ENCODE measurements around the gene DPYSL4. TPM values are rescaled to one million over a fixed set of nuclear protein-coding genes. Genes with fewer than 3 reads are reported as not detected.

Gene DPYSL4
- total RNA-seq, 6 experiments from 2014 or later = 0.24 to 0.31 (median 0.25) TPM; not detected in 3

GRCh38 chr10:132172091-132173066, 14.4 kb upstream of the DPYSL4 start:
- Histone ChIP-seq H3K4me3 (no peak overlapping the region), H3K9me3 (no peaks in the 10 kb centered on the region), H3K36me3 (no peaks in the 10 kb centered on the region), H3K4me1 (no peaks in the 10 kb centered on the region), H3K27me3 (no peaks in the 10 kb centered on the region), H3K27ac (no peak overlapping the region)
- WGBS (ENCODE audit: insufficient coverage, low coverage, low lambda C conversion rate, missing lambda C conversion rate) = 50% methylated on average over 21 of the region's 26 CpGs
- DNase-seq (no peak), ATAC-seq (no peak)
- no peak for TF ChIP-seq POLR2A (IDR thresholded peaks at IDR 0.05)
- no peak for TF ChIP-seq CTCF (IDR thresholded peaks at IDR 0.05)
- intact Hi-C loops (cut with DNase I) = no loop called here

- intact Hi-C loops (cut with DNase I) = no loop called here
- no peak overlapping the region for H3K27ac ChIP-seq
- no peak overlapping the region for H3K4me3 ChIP-seq
- no peaks in the 10 kb centered on the region for H3K4me1 ChIP-seq
- DNase-seq (no peak), ATAC-seq (no peak)
- H3K27me3 ChIP-seq = no peaks in the 10 kb centered on the region
- TF ChIP-seq CTCF (IDR thresholded peaks at IDR 0.05) (no peak), POLR2A (IDR thresholded peaks at IDR 0.05) (no peak)
- no peaks in the 10 kb centered on the region for H3K9me3 ChIP-seq
- H3K36me3 ChIP-seq = no peaks in the 10 kb centered on the region
- 88% methylated on average over 5 of the region's 5 CpGs for WGBS (ENCODE audit: insufficient coverage, low coverage, low lambda C conversion rate, missing lambda C conversion rate)
These were observed 13.6 kb upstream of the DPYSL4 start for GRCh38 chr10:132173185-132173584.

- no peaks in the 10 kb centered on the region for H3K9me3 ChIP-seq
- DNase-seq (no peak), ATAC-seq (no peak)
- intact Hi-C loops (cut with DNase I) = no loop called here
- H3K36me3 ChIP-seq = no peaks in the 10 kb centered on the region
- no peaks in the 10 kb centered on the region for H3K4me1 ChIP-seq
- H3K4me3 ChIP-seq = no peak overlapping the region
- 74% methylated on average over 6 of the region's 11 CpGs for WGBS (ENCODE audit: insufficient coverage, low coverage, low lambda C conversion rate, missing lambda C conversion rate)
- TF ChIP-seq POLR2A (IDR thresholded peaks at IDR 0.05) = no peak
- TF ChIP-seq CTCF (IDR thresholded peaks at IDR 0.05) = no peak
- no peak overlapping the region for H3K27ac ChIP-seq
- no peaks in the 10 kb centered on the region for H3K27me3 ChIP-seq
These were observed 12.5 kb upstream of the DPYSL4 start for GRCh38 chr10:132174237-132174636.

GRCh38 chr10:132175408-132175807, 11.3 kb upstream of the DPYSL4 start:
- no peaks in the 10 kb centered on the region for H3K9me3 ChIP-seq
- ATAC-seq = no peak
- no peak for TF ChIP-seq CTCF (IDR thresholded peaks at IDR 0.05)
- TF ChIP-seq POLR2A (IDR thresholded peaks at IDR 0.05) = no peak
- no peak for DNase-seq
- no peaks in the 10 kb centered on the region for H3K36me3 ChIP-seq
- H3K4me1 ChIP-seq = no peaks in the 10 kb centered on the region
- 52% methylated on average over 5 of the region's 6 CpGs for WGBS (ENCODE audit: insufficient coverage, low coverage, low lambda C conversion rate, missing lambda C conversion rate)
- intact Hi-C loops (cut with DNase I) = no loop called here
- H3K4me3 ChIP-seq = no peak overlapping the region
- H3K27me3 ChIP-seq = no peaks in the 10 kb centered on the region
- no peak overlapping the region for H3K27ac ChIP-seq

Measured in right lobe of liver (tissue), 6 donors.